Measurements from ENCODE around the gene ZNF280C.

GRCh38 chrX:130212371-130212770 lies 56.3 kb downstream of the ZNF280C start:
- TF ChIP-seq CTCF (IDR thresholded peaks at IDR 0.05; ENCODE audit: borderline replicate concordance, extremely low read depth, low read length, poor library complexity, severe bottlenecking) = no peak
- TF ChIP-seq EZH2 (IDR thresholded peaks at IDR 0.05; ENCODE audit: borderline replicate concordance, low read depth, low read length, severe bottlenecking) = no peak
